Activated T-cell treated with anti-CD3 and anti-CD28 coated beads, Interleukin-2, amount 50 U/mL, for 48 hours (primary cell): ENCODE measurements around the gene ZNF326.
A peak's percentile ranks its signal among the peaks of the same experiment; 100 is the strongest.
"Not testable (repeated sequence)": the region's sequence is repeated elsewhere in the genome, so short reads cannot be mapped to it uniquely, and the experiment has no call there.

Experiments
- DNase-seq, 2 experiments: peaks; one replicate each; pipeline ENCODE4 v3.0.0-alpha.2; 2020

ZNF326 gene

DNA sequence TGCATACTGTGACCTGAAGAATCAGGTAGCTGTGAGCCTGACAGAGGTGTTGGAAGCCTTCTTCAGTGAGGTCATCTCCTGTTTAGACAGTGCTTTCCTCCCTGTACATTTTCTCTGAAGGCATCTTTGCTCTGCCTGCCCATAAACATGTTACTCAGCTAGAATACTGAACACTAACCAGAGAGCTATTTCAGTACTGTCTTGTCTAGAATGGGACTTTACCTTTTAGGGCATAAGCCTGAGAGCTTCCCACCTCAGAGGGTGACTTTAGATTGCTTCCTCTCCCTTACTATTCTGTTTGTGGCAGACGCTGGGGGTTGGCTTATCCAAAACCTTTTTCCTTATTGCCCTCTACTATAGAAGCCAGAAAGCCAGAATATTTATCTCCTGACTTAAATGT is 23.3 kb upstream of the ZNF326 start:
- no peak for DNase-seq

- no peak for DNase-seq
These were observed 22.9 kb upstream of the ZNF326 start for GRCh38 chr1:89972024-89972423.

GRCh38 chr1:89973471-89974127 is 21.3 kb upstream of the ZNF326 start:
- no peak for DNase-seq

DNA sequence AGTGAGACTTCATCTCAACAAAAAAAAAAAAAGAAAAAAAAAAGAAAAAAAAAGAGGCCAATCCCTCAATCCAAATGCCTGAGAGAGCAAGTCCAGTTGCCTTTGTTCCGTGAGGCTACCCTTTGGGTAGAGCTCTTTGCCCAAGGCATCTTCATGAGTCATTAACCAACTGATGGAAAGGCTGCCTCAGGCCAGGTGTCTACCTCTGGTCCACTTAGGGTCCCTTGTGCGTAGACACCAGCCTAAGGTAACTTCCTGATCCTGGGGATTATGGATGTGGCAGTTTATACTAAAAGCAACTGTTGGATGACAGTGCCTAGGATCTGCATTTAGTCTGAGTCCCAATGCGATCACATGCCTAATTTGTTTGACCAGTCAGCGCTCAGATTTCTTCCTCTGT is 20.7 kb upstream of the ZNF326 start:
- DNase-seq: no peak

- DNase-seq: no peak
These were observed 20.0 kb upstream of the ZNF326 start for GRCh38 chr1:89974696-89975470.

GRCh38 chr1:89975540-89976125 is 19.3 kb upstream of the ZNF326 start:
- DNase-seq: no peak

- no peak for DNase-seq
These were observed 16.2 kb upstream of the ZNF326 start for GRCh38 chr1:89978755-89979154.

DNA sequence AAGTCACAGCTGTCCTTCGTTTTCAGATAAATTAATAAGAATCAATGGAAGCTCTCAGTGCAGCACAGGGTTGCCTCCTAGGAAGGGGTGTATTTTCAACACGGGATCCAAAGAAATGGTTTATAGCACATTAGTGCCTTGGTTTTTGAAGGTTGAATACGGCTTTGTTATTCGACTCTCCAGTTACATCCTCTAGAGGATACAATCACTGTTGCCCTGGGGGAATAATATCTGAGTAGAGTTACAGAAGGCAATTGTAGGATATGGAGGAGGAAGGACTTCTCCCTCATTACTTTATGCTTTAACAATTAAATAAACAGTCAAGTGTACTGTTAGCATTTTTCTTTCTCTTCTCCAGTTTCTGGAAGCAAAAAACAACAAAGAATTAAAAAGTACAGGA is 14.3 kb upstream of the ZNF326 start:
- no peak for DNase-seq

DNA sequence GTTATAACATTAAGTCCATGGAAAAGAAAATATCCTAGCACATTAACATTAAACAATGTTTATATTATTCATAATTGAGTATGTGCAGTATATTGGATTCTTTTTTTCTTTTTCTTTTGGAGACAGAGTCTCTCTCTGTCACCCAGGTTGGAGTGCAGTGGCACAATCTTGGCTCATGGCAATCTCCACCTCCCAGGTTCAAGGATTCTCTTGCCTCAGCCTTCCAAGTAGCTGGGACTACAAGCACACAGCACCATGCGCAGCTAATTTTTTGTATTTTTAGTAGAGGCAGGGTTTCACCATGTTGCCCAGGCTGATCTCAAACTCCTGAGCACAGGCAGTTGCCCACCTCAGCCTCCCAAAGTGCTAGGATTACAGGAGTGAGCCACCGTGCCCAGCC is 12.1 kb upstream of the ZNF326 start:
- not testable (repeated sequence) for DNase-seq

DNA sequence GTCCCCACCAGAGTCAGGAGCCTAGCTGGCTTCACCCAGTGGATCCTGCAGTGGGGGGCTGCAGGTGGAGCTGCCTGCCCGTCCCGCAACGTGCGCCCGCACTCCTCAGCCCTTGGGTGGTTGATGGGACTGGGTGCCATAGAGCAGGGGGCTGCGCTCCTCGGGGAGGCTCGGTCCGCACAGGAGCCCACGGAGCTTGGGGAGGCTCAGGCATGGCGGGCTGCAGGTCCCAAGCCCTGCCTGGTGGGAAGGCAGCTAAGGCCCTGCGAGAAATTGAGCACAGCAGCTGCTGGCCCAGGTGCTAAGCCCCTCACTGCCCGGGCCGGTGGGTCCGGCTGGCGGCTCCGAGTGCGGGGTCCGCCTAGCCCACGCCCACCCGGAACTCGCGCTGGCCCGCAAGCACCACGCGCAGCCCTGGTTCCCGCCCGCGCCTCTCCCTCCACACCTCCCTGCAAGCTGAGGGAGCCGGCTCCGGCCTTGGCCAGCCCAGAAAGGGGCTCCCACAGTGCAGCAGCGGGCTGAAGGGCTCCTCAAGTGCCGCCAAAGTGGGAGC is 10.3 kb upstream of the ZNF326 start:
- not testable (repeated sequence) for DNase-seq

DNA sequence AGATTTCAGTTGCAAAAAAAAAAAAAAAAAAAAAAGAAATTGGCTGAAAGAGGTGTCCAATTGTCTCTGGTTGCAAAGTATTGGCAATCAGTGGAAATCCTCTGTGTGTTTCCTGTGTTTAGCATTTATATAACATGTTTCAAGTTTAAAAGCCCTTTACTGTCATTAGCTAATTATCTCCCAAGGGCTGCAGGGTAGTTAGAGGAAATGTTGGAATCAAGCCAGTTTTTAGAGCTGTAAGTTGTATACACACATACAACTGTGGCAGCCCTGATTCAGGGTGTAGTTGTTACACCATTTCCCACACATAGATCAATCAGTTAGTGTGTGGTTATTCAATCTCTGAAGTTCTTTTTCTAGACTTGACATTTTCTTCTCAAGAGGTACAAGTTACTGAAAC is 8.9 kb upstream of the ZNF326 start:
- no peak for DNase-seq

DNA sequence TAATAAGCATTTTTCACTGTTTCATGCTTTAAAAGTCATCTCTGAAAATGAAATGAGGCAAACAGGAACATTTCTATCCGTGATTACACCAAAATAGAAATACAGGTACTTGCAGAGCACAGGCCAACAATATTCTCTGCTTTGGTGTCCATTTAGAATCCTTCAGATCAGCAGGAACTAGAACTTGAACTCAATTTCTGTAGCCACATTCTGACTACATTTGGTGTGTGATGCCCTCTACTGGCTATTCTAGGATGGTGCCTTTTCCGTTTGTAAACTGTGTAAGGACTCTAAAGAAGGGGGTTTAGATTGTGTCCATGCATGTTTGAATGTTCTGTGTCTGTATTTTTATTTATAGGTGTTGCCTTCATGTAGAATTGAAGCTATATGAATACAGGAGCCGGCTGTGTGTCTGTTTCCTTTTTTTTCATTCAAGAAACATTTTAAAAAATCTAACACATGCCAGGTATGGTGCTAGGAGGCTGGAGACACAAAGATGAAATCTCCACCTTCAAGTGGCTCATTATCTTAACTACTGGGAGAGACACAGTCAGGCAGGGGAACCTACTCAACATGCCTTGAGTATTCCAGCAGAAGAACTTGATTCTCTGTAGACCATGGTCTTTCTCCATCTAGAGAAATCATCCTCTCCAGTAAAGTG is 7.6 kb upstream of the ZNF326 start:
- DNase-seq: peak; percentile 31 to 43

- no peak for DNase-seq
These were observed 5.8 kb upstream of the ZNF326 start for GRCh38 chr1:89989099-89989498.

DNA sequence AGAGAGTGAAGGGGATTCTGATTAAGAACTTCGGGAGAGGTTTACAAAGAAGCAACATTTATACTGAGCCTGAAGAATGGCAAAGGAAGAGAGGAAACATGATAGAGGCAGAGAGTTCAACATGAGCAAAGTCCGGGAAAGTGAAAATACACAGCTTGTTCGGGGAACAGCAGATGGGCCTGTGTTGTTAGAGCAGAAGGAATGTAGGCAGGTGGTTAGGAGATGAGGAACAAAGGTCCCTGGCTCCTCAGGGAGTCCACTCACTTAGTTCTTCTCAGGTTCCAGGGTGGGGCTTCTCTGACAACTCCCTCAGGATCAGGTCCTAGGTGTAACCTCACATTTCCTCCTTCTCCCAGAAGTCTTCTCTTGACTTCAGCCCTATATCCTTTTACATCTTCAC is 5.1 kb upstream of the ZNF326 start:
- DNase-seq: no peak

- no peak for DNase-seq
These were observed 3.7 kb upstream of the ZNF326 start for GRCh38 chr1:89990976-89991831.

- no peak for DNase-seq
These were observed 1.4 kb upstream of the ZNF326 start for GRCh38 chr1:89993541-89993940.

DNA sequence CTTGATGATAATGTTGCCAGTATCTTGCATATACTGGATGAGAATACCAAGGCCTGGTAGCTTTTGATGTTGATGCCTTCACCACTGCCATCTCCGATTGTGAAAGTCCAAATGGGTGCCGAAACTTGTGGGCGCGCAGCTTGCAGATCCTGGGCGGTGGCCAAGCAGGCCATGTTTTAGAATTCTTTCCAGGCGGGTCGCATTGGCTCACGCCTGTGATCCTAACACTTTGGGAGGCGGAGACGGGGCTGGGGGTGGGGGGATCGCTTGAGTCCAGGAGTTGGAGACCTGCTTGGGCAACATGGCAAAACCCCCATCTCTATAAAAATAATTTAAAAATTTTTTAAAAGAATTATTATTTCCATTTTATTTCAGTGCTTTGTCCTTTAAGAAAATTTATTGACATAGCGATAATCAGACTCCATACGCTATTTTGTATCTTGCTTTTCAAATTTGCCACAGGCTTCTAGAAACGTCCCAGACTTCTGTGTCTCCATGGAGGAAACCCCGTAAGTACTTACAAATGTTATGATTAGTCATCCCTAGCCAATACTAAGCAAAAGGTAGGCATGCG is 592 bp upstream of the ZNF326 start:
- DNase-seq: no peak

DNA sequence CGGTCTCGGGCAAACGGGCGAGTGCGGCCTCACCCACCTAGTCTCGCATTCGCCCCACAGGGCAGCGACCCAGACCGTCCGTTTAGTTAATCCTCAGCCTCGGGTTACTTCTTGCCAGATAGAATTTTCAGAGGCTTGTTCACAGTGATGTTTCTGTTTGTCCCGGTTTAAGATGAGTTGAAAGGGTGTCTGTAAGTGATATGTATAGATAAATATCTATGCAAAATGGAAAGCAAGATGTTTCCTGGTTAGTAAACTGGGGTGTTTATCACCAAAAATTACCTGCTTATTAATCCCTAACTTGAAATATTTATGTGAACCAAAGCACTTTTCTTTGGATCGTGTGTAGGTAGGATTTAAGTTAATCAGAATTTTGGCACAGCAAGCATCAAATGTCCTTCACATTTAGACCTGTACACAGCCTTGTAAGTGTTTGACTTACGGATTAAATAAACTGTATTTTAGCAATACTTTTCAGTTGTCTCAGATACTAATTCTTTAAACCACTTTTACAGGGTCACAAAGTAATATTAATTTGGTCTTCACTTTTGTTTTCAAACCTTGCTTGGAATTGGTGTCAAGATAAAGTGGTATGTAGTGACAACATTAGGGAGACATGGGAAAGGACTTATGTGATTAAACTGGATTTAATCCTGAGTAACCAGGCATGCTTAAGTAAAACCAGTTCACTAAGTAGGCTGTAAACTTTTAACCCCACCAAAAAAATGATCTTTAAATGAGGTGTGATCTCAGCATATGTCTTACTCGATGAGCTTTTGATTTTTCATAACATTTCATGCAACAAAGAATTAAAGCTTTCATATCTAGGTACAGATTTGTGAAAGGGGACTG is 914 bp downstream of the ZNF326 start:
- no peak for DNase-seq

GRCh38 chr1:89996450-89997110 is 1.7 kb downstream of the ZNF326 start:
- no peak for DNase-seq

DNA sequence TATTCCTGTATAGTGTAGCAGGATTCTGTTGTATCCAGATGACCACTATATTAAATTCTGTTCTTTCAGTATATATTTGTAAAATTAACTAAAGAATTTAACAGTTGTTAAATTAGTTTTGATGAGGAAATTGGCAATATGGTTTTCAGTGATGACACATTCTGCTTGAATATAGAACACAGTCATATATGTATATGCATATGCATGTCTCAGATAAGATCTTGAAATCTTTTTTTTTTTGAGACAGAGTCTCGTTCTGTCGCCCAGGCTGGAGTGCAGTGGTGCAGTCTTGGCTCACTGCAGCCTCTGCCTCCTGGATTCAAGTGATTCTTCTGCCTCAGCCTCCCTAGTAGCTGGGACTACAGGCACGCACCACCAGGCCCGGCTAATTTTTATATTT is 2.2 kb downstream of the ZNF326 start:
- DNase-seq: not testable (repeated sequence)

DNA sequence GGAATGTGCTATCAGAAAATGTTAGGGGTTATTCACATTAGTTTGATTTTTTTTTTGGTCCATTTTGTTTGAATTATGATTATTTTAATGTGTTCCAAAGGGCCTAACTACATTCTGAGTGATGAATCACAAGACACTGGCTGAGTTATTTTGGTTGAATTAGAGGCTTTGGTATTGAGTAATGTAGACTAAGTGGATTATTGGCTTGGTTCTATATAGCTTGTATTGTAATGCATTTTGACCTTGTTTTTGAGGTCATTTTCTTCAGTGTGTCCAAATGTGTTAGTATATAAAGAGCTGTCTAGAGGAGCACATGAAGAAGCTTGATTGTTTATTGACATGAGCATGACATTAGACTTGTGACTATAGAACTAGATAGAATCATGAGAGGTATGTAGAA is 3.4 kb downstream of the ZNF326 start:
- DNase-seq: no peak
